HL-60 (cell line): Measurements from ENCODE around the gene KNOP1.

Experiments used
- CTCF ChIP-seq: IDR thresholded peaks from one replicate; pipeline ENCODE4 v1.5.1; 2011; ENCODE audit warnings: low read length, control low read depth, inconsistent platforms; ENCODE audit not compliant: insufficient read depth
- POLR2AphosphoS5 ChIP-seq: IDR thresholded peaks from 2 replicates; pipeline ENCODE4 v1.6.1; 2012; ENCODE audit warnings: low read depth
- REST ChIP-seq: IDR thresholded peaks from 2 replicates; pipeline ENCODE4 v1.6.1; 2012; ENCODE audit warnings: low read depth; ENCODE audit not compliant: insufficient replicate concordance
- SPI1 ChIP-seq: IDR thresholded peaks from 2 replicates; pipeline ENCODE4 v1.6.1; 2012; ENCODE audit warnings: low read depth, mild to moderate bottlenecking, borderline replicate concordance

GRCh38 chr16:19718624-19718965, 568 bp upstream of the KNOP1 start:
- no peak for TF ChIP-seq CTCF
- TF ChIP-seq POLR2AphosphoS5, result no peak
- TF ChIP-seq REST, result no peak
- no peak for TF ChIP-seq SPI1
